ENCODE results near the gene RGS7.

RGS7 gene

DNA sequence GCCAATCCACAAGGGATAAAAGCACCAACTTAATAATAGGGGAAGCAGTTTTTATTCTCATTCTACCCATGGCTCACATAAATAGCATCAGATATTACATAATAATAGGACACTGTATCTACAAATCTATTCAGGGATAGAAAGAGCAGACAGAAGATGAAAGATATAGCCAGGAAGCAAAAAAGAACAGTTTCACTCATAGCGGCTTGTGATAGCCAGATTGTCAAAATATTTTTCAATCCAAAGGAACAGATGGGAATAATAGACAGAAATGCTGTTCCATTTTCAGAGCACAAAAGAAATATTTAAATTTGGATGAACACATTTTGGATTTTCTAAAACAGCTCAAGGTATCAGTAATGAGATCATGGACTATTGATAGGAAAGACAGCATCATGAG is 512.5 kb downstream of the RGS7 start:
- no peak for DNase-seq
- no peaks in the 10 kb centered on the region for H3K4me1 ChIP-seq
- H3K27me3 ChIP-seq, result no peaks in the 10 kb centered on the region
- TF ChIP-seq, protein P1, sequence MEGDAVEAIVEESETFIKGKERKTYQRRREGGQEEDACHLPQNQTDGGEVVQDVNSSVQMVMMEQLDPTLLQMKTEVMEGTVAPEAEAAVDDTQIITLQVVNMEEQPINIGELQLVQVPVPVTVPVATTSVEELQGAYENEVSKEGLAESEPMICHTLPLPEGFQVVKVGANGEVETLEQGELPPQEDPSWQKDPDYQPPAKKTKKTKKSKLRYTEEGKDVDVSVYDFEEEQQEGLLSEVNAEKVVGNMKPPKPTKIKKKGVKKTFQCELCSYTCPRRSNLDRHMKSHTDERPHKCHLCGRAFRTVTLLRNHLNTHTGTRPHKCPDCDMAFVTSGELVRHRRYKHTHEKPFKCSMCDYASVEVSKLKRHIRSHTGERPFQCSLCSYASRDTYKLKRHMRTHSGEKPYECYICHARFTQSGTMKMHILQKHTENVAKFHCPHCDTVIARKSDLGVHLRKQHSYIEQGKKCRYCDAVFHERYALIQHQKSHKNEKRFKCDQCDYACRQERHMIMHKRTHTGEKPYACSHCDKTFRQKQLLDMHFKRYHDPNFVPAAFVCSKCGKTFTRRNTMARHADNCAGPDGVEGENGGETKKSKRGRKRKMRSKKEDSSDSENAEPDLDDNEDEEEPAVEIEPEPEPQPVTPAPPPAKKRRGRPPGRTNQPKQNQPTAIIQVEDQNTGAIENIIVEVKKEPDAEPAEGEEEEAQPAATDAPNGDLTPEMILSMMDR (IDR thresholded peaks at IDR 0.05; ENCODE audit: low read depth, low read length), result no peak
- H3K9me3 ChIP-seq, result no peaks in the 10 kb centered on the region
- no peaks in the 10 kb centered on the region for H3K36me3 ChIP-seq
- H3K4me3 ChIP-seq (ENCODE audit: low read depth, low read length), result no peak overlapping the region

DNA sequence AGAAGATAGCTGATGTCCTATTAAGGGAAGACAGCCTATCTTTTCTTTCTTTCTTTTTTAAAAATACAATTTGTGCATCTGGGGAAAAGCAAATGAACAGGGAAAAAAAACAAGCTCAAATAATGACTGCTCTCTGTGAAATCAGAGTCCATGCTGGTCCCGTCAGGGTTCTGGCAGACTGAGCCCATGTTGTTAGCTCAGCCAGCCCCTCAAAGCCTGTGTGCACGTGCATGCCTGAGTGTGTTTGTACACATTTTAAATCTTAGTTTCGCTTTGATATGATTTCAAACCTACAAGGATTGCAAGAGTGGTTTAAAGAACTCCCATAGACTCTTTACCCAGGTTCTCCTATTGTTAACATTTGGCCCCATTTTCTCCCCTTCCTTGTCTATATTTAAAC is 513.2 kb downstream of the RGS7 start:
- TF ChIP-seq, protein P1 (IDR thresholded peaks at IDR 0.05; ENCODE audit: low read depth, low read length), result no peak
- no peaks in the 10 kb centered on the region for H3K27me3 ChIP-seq
- no peaks in the 10 kb centered on the region for H3K9me3 ChIP-seq
- H3K4me1 ChIP-seq, result no peaks in the 10 kb centered on the region
- no peak overlapping the region for H3K4me3 ChIP-seq (ENCODE audit: low read depth, low read length)
- DNase-seq, result no peak
- no peaks in the 10 kb centered on the region for H3K36me3 ChIP-seq

DNA sequence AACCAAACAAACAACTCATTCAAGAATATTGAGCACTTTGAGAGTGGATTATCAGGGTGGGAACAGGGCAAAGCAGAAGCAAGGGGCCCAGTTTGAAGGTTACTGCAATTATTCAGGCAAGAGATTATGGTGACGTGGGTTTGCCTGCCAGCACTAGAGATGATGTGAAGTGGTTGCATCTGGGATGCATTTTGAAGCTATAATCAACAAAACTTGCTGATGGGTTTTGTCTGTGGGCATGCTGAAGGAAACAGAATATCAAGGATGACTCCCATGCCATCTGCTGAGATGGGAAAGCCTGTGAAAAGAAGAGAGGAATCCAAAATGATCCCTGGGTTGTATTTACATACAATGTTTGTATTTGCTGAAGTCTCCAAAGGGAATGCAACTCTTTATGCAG is 520.7 kb downstream of the RGS7 start:
- Histone ChIP-seq H3K27me3 (no peaks in the 10 kb centered on the region), H3K36me3 (no peaks in the 10 kb centered on the region), H3K4me3 (ENCODE audit: low read depth, low read length) (no peak overlapping the region), H3K4me1 (no peaks in the 10 kb centered on the region), H3K9me3 (no peaks in the 10 kb centered on the region)
- DNase-seq, result no peak
- TF ChIP-seq, protein P1 (IDR thresholded peaks at IDR 0.05; ENCODE audit: low read depth, low read length), result no peak

DNA sequence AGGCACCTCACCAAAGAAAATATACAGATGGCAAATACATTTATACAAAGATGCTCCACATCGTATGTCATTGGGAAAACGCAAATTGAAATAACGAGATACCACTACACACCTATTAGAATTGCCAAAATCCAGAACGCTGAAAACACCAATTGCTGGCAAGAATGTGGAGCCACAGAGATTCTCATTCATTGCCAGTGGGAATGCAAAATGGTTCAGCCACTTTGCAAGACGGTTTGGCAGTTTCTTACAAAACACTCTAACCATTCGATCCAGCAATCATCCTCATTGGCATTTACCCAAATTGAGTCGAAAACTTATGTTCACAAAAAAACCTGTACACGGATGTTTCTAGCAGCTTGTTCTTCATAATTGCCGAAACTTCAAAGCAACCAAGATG is 521.7 kb downstream of the RGS7 start:
- TF ChIP-seq, protein P1 (IDR thresholded peaks at IDR 0.05; ENCODE audit: low read depth, low read length), result no peak
- no peaks in the 10 kb centered on the region for H3K36me3 ChIP-seq
- no peaks in the 10 kb centered on the region for H3K27me3 ChIP-seq
- no peaks in the 10 kb centered on the region for H3K4me1 ChIP-seq
- no peak for DNase-seq
- H3K4me3 ChIP-seq (ENCODE audit: low read depth, low read length), result no peak overlapping the region
- no peaks in the 10 kb centered on the region for H3K9me3 ChIP-seq

DNA sequence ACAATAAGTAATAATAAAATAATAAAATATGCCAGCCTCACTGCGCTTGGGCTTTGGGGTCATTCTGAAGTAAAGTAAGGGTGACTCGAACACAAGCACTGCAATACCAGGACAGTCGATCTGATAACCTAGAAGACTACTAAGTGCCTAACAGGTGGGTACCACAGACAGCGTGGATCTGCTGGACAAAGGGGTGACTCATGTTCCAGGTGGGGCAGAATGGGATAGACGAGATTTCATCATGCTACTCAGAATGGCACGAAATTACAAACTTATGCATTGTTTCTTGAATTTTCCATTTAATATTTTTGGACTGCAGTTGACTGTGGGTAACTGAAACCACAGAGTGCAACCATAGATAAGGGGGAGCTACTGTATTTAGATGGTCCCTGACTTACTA is 523.9 kb downstream of the RGS7 start:
- Histone ChIP-seq H3K4me1 (no peaks in the 10 kb centered on the region), H3K4me3 (ENCODE audit: low read depth, low read length) (no peak overlapping the region), H3K27me3 (no peaks in the 10 kb centered on the region), H3K9me3 (no peaks in the 10 kb centered on the region), H3K36me3 (no peaks in the 10 kb centered on the region)
- DNase-seq, result no peak
- TF ChIP-seq, protein P1 (IDR thresholded peaks at IDR 0.05; ENCODE audit: low read depth, low read length), result no peak

GRCh38 chr1:240831922-240832321 is 525.1 kb downstream of the RGS7 start:
- no peaks in the 10 kb centered on the region for H3K27me3 ChIP-seq
- H3K36me3 ChIP-seq, result no peaks in the 10 kb centered on the region
- H3K4me1 ChIP-seq, result no peaks in the 10 kb centered on the region
- H3K4me3 ChIP-seq (ENCODE audit: low read depth, low read length), result no peak overlapping the region
- no peaks in the 10 kb centered on the region for H3K9me3 ChIP-seq
- no peak for DNase-seq
- TF ChIP-seq, protein P1 (IDR thresholded peaks at IDR 0.05; ENCODE audit: low read depth, low read length), result peak; percentile 19; the same call in 1 of the 2 replicates
